WTC11 (cell line): ENCODE results near the gene GTF3C2. TPM values are rescaled to one million over a fixed set of nuclear protein-coding genes. Genes with fewer than 3 reads are reported as not detected.

ENCODE experiments used
- CREM ChIP-seq: sonication (generic); formaldehyde crosslinking; IDR thresholded peaks from 2 replicates; pipeline ENCODE4 v1.8.1; 2022; ENCODE audit warnings: mild to moderate bottlenecking, missing genetic modification reagents, moderate library complexity
- E2F5 ChIP-seq: sonication (generic); formaldehyde crosslinking; IDR thresholded peaks from 2 replicates; pipeline ENCODE4 v1.8.1; 2022; ENCODE audit warnings: mild to moderate bottlenecking, moderate library complexity, missing genetic modification reagents
- ELF4 ChIP-seq: sonication (generic); formaldehyde crosslinking; IDR thresholded peaks from 2 replicates; pipeline ENCODE4 v1.8.1; 2022; ENCODE audit warnings: low read depth, mild to moderate bottlenecking, moderate library complexity, missing genetic modification reagents
- ESRRA ChIP-seq: sonication (generic); formaldehyde crosslinking; IDR thresholded peaks from 2 replicates; pipeline ENCODE4 v1.8.1; 2022; ENCODE audit warnings: mild to moderate bottlenecking, missing genetic modification reagents, borderline replicate concordance
- ETV6 ChIP-seq: sonication (generic); formaldehyde crosslinking; IDR thresholded peaks from 2 replicates; pipeline ENCODE4 v1.8.1; 2022; ENCODE audit warnings: mild to moderate bottlenecking, missing genetic modification reagents
- FOXK1 ChIP-seq: sonication (generic); formaldehyde crosslinking; IDR thresholded peaks from 2 replicates; pipeline ENCODE4 v1.8.0; 2022; ENCODE audit warnings: mild to moderate bottlenecking, moderate library complexity, missing genetic modification reagents
- IRF1 ChIP-seq: sonication (generic); formaldehyde crosslinking; IDR thresholded peaks from 2 replicates; pipeline ENCODE4 v1.8.0; 2023; ENCODE audit warnings: missing genetic modification reagents
- IRF2 ChIP-seq: sonication (generic); formaldehyde crosslinking; IDR thresholded peaks from 2 replicates; pipeline ENCODE4 v1.8.0; 2022; ENCODE audit warnings: low read depth, missing genetic modification reagents, borderline replicate concordance
- MAX ChIP-seq: sonication (generic); formaldehyde crosslinking; IDR thresholded peaks from 2 replicates; pipeline ENCODE4 v1.8.0; 2022; ENCODE audit warnings: mild to moderate bottlenecking, missing genetic modification reagents
- MYBL2 ChIP-seq: sonication (generic); formaldehyde crosslinking; IDR thresholded peaks from 2 replicates; pipeline ENCODE4 v1.8.1; 2023; ENCODE audit warnings: mild to moderate bottlenecking, moderate library complexity, missing genetic modification reagents
- NFE2L1 ChIP-seq: sonication (generic); formaldehyde crosslinking; IDR thresholded peaks from 2 replicates; pipeline ENCODE4 v1.8.1; 2023; ENCODE audit warnings: missing genetic modification reagents
- NFYB ChIP-seq: sonication (generic); formaldehyde crosslinking; conservative IDR thresholded peaks from 2 replicates; pipeline ENCODE4 v1.8.0; 2022; ENCODE audit warnings: low read depth, missing genetic modification reagents
- PRDM15 ChIP-seq: sonication (generic); formaldehyde crosslinking; IDR thresholded peaks from 2 replicates; pipeline ENCODE4 v1.8.0; 2022; ENCODE audit warnings: missing genetic modification reagents
- PREB ChIP-seq: sonication (generic); formaldehyde crosslinking; IDR thresholded peaks from 2 replicates; pipeline ENCODE4 v1.8.1; 2022; ENCODE audit warnings: mild to moderate bottlenecking, missing genetic modification reagents, moderate library complexity, borderline replicate concordance
- RELA ChIP-seq: sonication (generic); formaldehyde crosslinking; IDR thresholded peaks from 2 replicates; pipeline ENCODE4 v1.8.1; 2022; ENCODE audit warnings: missing genetic modification reagents, mild to moderate bottlenecking, borderline replicate concordance
- RORB ChIP-seq: fragments of 250-450 bp; sonication (Bioruptor Pico); IDR thresholded peaks from 2 replicates; pipeline ENCODE4 v1.9.0; 2021; ENCODE audit warnings: mild to moderate bottlenecking
- SP1 ChIP-seq: sonication (generic); formaldehyde crosslinking; conservative IDR thresholded peaks from 2 replicates; pipeline ENCODE4 v1.8.1; 2022; ENCODE audit warnings: missing genetic modification reagents
- TCF7 ChIP-seq: sonication (generic); formaldehyde crosslinking; IDR thresholded peaks from 2 replicates; pipeline ENCODE4 v1.8.0; 2022; ENCODE audit warnings: mild to moderate bottlenecking, low read depth, missing genetic modification reagents, moderate library complexity
- ZNF317 ChIP-seq: sonication (generic); formaldehyde crosslinking; IDR thresholded peaks from 2 replicates; pipeline ENCODE4 v1.8.1; 2023; ENCODE audit warnings: low read depth, mild to moderate bottlenecking, moderate library complexity, missing genetic modification reagents, borderline replicate concordance
- total RNA-seq: library from RNA; stranded (reverse); gene quantifications from 3 replicates; pipeline ENCODE4 v1.2.3, GENCODE V29; 2021
- TF ChIP-seq, protein P1 (sequence below): sonication (generic); formaldehyde crosslinking; IDR thresholded peaks from 2 replicates; pipeline ENCODE4 v1.8.0; 2022; ENCODE audit warnings: mild to moderate bottlenecking, missing genetic modification reagents
- TF ChIP-seq, protein P2 (sequence below): sonication (generic); formaldehyde crosslinking; conservative IDR thresholded peaks from 2 replicates; pipeline ENCODE4 v1.8.1; 2022; ENCODE audit warnings: mild to moderate bottlenecking, missing genetic modification reagents
- TF ChIP-seq, protein P3 (sequence below): sonication (generic); formaldehyde crosslinking; IDR thresholded peaks from 2 replicates; pipeline ENCODE4 v1.8.1; 2023; ENCODE audit warnings: mild to moderate bottlenecking, missing genetic modification reagents, moderate library complexity
- TF ChIP-seq, protein P4 (sequence below): sonication (generic); formaldehyde crosslinking; IDR thresholded peaks from 2 replicates; pipeline ENCODE4 v1.8.1; 2023; ENCODE audit warnings: mild to moderate bottlenecking, moderate library complexity, missing genetic modification reagents
- TF ChIP-seq, protein P5 (sequence below): sonication (generic); formaldehyde crosslinking; IDR thresholded peaks from 2 replicates; pipeline ENCODE4 v1.8.1; 2022; ENCODE audit warnings: low read depth, mild to moderate bottlenecking, moderate library complexity, missing genetic modification reagents, borderline replicate concordance

GTF3C2 gene
- total RNA-seq, 1 experiment from 2014 or later, result 123 TPM

- peak; percentile 100 for TF ChIP-seq SP1 (CRISPR knock-in tag)
- peak; percentile 38; the same call in 1 of the 2 replicates for TF ChIP-seq TCF7 (CRISPR knock-in tag)
- TF ChIP-seq, protein P1, sequence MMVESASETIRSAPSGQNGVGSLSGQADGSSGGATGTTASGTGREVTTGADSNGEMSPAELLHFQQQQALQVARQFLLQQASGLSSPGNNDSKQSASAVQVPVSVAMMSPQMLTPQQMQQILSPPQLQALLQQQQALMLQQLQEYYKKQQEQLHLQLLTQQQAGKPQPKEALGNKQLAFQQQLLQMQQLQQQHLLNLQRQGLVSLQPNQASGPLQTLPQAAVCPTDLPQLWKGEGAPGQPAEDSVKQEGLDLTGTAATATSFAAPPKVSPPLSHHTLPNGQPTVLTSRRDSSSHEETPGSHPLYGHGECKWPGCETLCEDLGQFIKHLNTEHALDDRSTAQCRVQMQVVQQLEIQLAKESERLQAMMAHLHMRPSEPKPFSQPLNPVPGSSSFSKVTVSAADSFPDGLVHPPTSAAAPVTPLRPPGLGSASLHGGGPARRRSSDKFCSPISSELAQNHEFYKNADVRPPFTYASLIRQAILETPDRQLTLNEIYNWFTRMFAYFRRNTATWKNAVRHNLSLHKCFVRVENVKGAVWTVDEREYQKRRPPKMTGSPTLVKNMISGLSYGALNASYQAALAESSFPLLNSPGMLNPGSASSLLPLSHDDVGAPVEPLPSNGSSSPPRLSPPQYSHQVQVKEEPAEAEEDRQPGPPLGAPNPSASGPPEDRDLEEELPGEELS, result peak; percentile 14; the same call in 1 of the 2 replicates
- no peak for TF ChIP-seq IRF2 (CRISPR knock-in tag)
- no peak for TF ChIP-seq RORB (CRISPR knock-in tag)
- peak; percentile 41; the same call in 1 of the 2 replicates for TF ChIP-seq ZNF317 (CRISPR knock-in tag)
- peak; percentile 46; the same call in 1 of the 2 replicates for TF ChIP-seq E2F5 (CRISPR knock-in tag)
- TF ChIP-seq ETV6 (CRISPR knock-in tag), result peak; percentile 81
- TF ChIP-seq NFE2L1 (CRISPR knock-in tag), result peak; percentile 80; the same call in 1 of the 2 replicates
- no peak; the same call in 1 of the 2 replicates for TF ChIP-seq NFYB
- no peak for TF ChIP-seq ELF4 (CRISPR knock-in tag)
- TF ChIP-seq FOXK1 (CRISPR knock-in tag), result peak; percentile 91
- peak; percentile 76 for TF ChIP-seq MAX (CRISPR knock-in tag)
- TF ChIP-seq, protein P2, sequence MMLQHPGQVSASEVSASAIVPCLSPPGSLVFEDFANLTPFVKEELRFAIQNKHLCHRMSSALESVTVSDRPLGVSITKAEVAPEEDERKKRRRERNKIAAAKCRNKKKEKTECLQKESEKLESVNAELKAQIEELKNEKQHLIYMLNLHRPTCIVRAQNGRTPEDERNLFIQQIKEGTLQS (CRISPR knock-in tag), result no peak; the same call in 1 of the 2 replicates
- peak; percentile 70 for TF ChIP-seq MYBL2
- TF ChIP-seq CREM (CRISPR knock-in tag), result peak; percentile 83; the same call in 1 of the 2 replicates
- TF ChIP-seq, protein P3, sequence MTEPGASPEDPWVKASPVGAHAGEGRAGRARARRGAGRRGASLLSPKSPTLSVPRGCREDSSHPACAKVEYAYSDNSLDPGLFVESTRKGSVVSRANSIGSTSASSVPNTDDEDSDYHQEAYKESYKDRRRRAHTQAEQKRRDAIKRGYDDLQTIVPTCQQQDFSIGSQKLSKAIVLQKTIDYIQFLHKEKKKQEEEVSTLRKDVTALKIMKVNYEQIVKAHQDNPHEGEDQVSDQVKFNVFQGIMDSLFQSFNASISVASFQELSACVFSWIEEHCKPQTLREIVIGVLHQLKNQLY, result peak; percentile 49; the same call in 1 of the 2 replicates
- 0 out of 2 replicates have a peak, but pooled peaks have one; percentile 31 for TF ChIP-seq IRF1 (CRISPR knock-in tag)
- no peak; the same call in 1 of the 2 replicates for TF ChIP-seq PREB (CRISPR knock-in tag)
- 0 out of 2 replicates have a peak, but pooled peaks have one; percentile 19 for TF ChIP-seq PRDM15 (CRISPR knock-in tag)
- TF ChIP-seq ESRRA, result peak; percentile 79; the same call in 1 of the 2 replicates
- TF ChIP-seq, protein P4, sequence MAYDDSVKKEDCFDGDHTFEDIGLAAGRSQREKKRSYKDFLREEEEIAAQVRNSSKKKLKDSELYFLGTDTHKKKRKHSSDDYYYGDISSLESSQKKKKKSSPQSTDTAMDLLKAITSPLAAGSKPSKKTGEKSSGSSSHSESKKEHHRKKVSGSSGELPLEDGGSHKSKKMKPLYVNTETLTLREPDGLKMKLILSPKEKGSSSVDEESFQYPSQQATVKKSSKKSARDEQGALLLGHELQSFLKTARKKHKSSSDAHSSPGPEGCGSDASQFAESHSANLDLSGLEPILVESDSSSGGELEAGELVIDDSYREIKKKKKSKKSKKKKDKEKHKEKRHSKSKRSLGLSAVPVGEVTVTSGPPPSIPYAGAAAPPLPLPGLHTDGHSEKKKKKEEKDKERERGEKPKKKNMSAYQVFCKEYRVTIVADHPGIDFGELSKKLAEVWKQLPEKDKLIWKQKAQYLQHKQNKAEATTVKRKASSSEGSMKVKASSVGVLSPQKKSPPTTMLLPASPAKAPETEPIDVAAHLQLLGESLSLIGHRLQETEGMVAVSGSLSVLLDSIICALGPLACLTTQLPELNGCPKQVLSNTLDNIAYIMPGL (CRISPR knock-in tag), result peak; percentile 97
- peak; percentile 12; the same call in 1 of the 2 replicates for TF ChIP-seq RELA (CRISPR knock-in tag)
- TF ChIP-seq, protein P5, sequence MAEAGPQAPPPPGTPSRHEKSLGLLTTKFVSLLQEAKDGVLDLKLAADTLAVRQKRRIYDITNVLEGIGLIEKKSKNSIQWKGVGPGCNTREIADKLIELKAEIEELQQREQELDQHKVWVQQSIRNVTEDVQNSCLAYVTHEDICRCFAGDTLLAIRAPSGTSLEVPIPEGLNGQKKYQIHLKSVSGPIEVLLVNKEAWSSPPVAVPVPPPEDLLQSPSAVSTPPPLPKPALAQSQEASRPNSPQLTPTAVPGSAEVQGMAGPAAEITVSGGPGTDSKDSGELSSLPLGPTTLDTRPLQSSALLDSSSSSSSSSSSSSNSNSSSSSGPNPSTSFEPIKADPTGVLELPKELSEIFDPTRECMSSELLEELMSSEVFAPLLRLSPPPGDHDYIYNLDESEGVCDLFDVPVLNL (CRISPR knock-in tag), result peak; percentile 57; the same call in 1 of the 2 replicates
Measured at GRCh38 chr2:27370026-27370815, 13.7 kb upstream of the GTF3C2 start, which contains the start of the genes EIF2B4 and SNX17 (continued).
